CD4-positive, alpha-beta memory T cell (primary cell): ENCODE data around the gene LPCAT1. TPM values are rescaled to one million over a fixed set of nuclear protein-coding genes. Genes with fewer than 3 reads are reported as not detected.

Experiments used
- CTCF ChIA-PET: fragments of 350-600 bp; sonication (Branson Sonifier 250); formaldehyde crosslinking; loops from one replicate; lab custom pipeline; 2021; ENCODE audit warnings: inconsistent platforms; ENCODE audit not compliant: partially characterized antibody; lab: Charles Lee
- POLR2A ChIA-PET: fragments of 350-600 bp; sonication (Branson Sonifier 250); formaldehyde crosslinking; loops from one replicate; lab custom pipeline; 2021; ENCODE audit not compliant: partially characterized antibody; lab: Charles Lee
- DNase-seq, 5 donors: peaks; one replicate each; pipeline versions ENCODE4 v3.0.0 to v3.0.0-alpha.2; 2020 to 2022; ENCODE audit warnings: mixed read lengths in 1 of 5
- H3K27ac ChIP-seq: one replicate; pipeline ENCODE4 v1.7.0; 2013; ENCODE audit warnings: low read depth, low read length
- H3K27me3 ChIP-seq: 2 replicates; pipeline ENCODE4 v1.7.0; 2013; ENCODE audit warnings: mild to moderate bottlenecking, low read length, moderate library complexity; ENCODE audit not compliant: insufficient read depth
- H3K36me3 ChIP-seq: 2 replicates; pipeline ENCODE4 v1.7.0; 2013; ENCODE audit warnings: mild to moderate bottlenecking, low read length, moderate library complexity; ENCODE audit not compliant: insufficient read depth
- H3K4me1 ChIP-seq: 2 replicates; pipeline ENCODE4 v1.7.0; 2013; ENCODE audit warnings: mild to moderate bottlenecking, low read length, moderate library complexity; ENCODE audit not compliant: insufficient read depth
- H3K4me3 ChIP-seq, 2 donors: one replicate each; pipeline ENCODE4 v1.7.0; 2013; ENCODE audit warnings: low read length in 2 of 2, mild to moderate bottlenecking in 1 of 2
- H3K9me3 ChIP-seq, 2 donors: one replicate each; pipeline ENCODE4 v1.7.0; 2013; ENCODE audit warnings: low read length in 2 of 2, control low read depth in 1 of 2; ENCODE audit not compliant: control insufficient read depth in 1 of 2
- H3K27ac Mint-ChIP-seq, 7 donors: one replicate each; pipeline ENCODE4 v1.8.0; 2020 to 2021; ENCODE audit warnings: mixed read lengths in 7 of 7, mild to moderate bottlenecking in 6 of 7, inconsistent platforms in 3 of 7, moderate library complexity in 3 of 7
- H3K27me3 Mint-ChIP-seq, 2 donors: one replicate each; pipeline ENCODE4 v1.8.0; 2020 to 2021; ENCODE audit warnings: mixed read lengths in 2 of 2
- H3K36me3 Mint-ChIP-seq, 2 donors: one replicate each; pipeline ENCODE4 v1.8.0; 2020 to 2021; ENCODE audit warnings: mixed read lengths in 2 of 2, inconsistent platforms in 1 of 2, mild to moderate bottlenecking in 1 of 2
- H3K4me1 Mint-ChIP-seq, 4 donors: one replicate each; pipeline ENCODE4 v1.8.0; 2020 to 2021; ENCODE audit warnings: mixed read lengths in 4 of 4, mild to moderate bottlenecking in 1 of 4
- H3K4me3 Mint-ChIP-seq, 8 donors: one replicate each; pipeline ENCODE4 v1.8.0; 2020 to 2021; ENCODE audit warnings: mixed read lengths in 8 of 8, mild to moderate bottlenecking in 7 of 8, moderate library complexity in 6 of 8, inconsistent platforms in 3 of 8
- H3K9me3 Mint-ChIP-seq, 8 donors: one replicate each; pipeline ENCODE4 v1.8.0; 2020 to 2021; ENCODE audit warnings: mixed read lengths in 8 of 8, mild to moderate bottlenecking in 5 of 8, inconsistent platforms in 3 of 8, moderate library complexity in 1 of 8
- intact Hi-C: fragments of 100-400 bp; cut with micrococcal nuclease; formaldehyde crosslinking; loops from one replicate; pipeline ENCODE4 v1.15.1; 2023
- polyA plus RNA-seq, 2 donors: library from polyadenylated mRNA; unstranded; fragments of 300-500 nt; fragmentation: Illumina TruSeq; gene quantifications; one replicate each; pipeline ENCODE4 v1.2.3, GENCODE V29; 2021
- total RNA-seq, 2 experiments: library from RNA; stranded (reverse); gene quantifications; one replicate each; pipeline ENCODE4 v1.2.3, GENCODE V29; 2021

Gene LPCAT1
- total and polyA plus RNA-seq, 4 experiments from 2014 or later: 9.0 to 63.6 (median 47.5) TPM

- no peaks in the 10 kb centered on the region for H3K9me3 ChIP-seq
- Mint-ChIP-seq H3K4me1 (peaks cover 6 to 32% (median 22%) of the 10 kb centered on the region in 4 donors), H3K27ac (no peak overlapping the region), H3K4me3 (no peak overlapping the region), H3K36me3 (peaks cover 8 to 27% of the 10 kb centered on the region in 2 donors), H3K9me3 (no peaks in the 10 kb centered on the region), H3K27me3 (no peaks in the 10 kb centered on the region)
- DNase-seq: no peak
- ChIA-PET CTCF (no interaction called here), POLR2A (no interaction called here)
- no peaks in the 10 kb centered on the region for H3K27me3 ChIP-seq
- no peak overlapping the region for H3K4me3 ChIP-seq
- peaks cover 28% of the 10 kb centered on the region for H3K4me1 ChIP-seq
- H3K27ac ChIP-seq: no peak overlapping the region
- intact Hi-C loops: no loop called here
- peaks cover 15% of the 10 kb centered on the region for H3K36me3 ChIP-seq
These were observed 10.3 kb downstream of the LPCAT1 start for GRCh38 chr5:1513326-1514026.

- H3K4me3 Mint-ChIP-seq: no peak overlapping the region
- Histone ChIP-seq H3K27me3 (no peaks in the 10 kb centered on the region), H3K4me3 (no peak overlapping the region), H3K36me3 (peaks cover 15% of the 10 kb centered on the region), H3K4me1 (peaks cover 21% of the 10 kb centered on the region), H3K9me3 (no peaks in the 10 kb centered on the region), H3K27ac (no peak overlapping the region)
- intact Hi-C loops: no loop called here
- no peaks in the 10 kb centered on the region for H3K9me3 Mint-ChIP-seq
- H3K27me3 Mint-ChIP-seq: no peaks in the 10 kb centered on the region
- peaks cover 8 to 31% of the 10 kb centered on the region in 2 donors for H3K36me3 Mint-ChIP-seq
- ChIA-PET CTCF (no interaction called here), POLR2A (interaction anchor here (1.0 to 1.1 kb wide), 2 partner anchors 9 to 11 kb away, joined by 3 read pairs; partner anchors contain the start of gene LPCAT1)
- peaks cover 6 to 38% (median 24%) of the 10 kb centered on the region in 4 donors for H3K4me1 Mint-ChIP-seq
- H3K27ac Mint-ChIP-seq: no peak overlapping the region
- no peak for DNase-seq
These were observed 11.0 kb downstream of the LPCAT1 start for GRCh38 chr5:1512541-1513291.

GRCh38 chr5:1511651-1512540, 11.9 kb downstream of the LPCAT1 start:
- no peak for DNase-seq
- no peaks in the 10 kb centered on the region for H3K9me3 Mint-ChIP-seq
- intact Hi-C loops: no loop called here
- POLR2A ChIA-PET: interaction anchor here (1.0 to 1.1 kb wide), 2 partner anchors 10 to 12 kb away, joined by 3 read pairs; partner anchors contain the start of gene LPCAT1
- Histone ChIP-seq H3K4me1 (peaks cover 18% of the 10 kb centered on the region), H3K36me3 (peaks cover 15% of the 10 kb centered on the region), H3K27ac (no peak overlapping the region), H3K9me3 (no peaks in the 10 kb centered on the region), H3K27me3 (no peaks in the 10 kb centered on the region), H3K4me3 (no peak overlapping the region)
- H3K4me1 Mint-ChIP-seq: peaks cover 10 to 42% (median 27%) of the 10 kb centered on the region in 4 donors
- H3K27ac Mint-ChIP-seq: no peak overlapping the region
- CTCF ChIA-PET: no interaction called here
- no peaks in the 10 kb centered on the region for H3K27me3 Mint-ChIP-seq
- H3K36me3 Mint-ChIP-seq: peaks cover 8 to 28% of the 10 kb centered on the region in 2 donors
- no peak overlapping the region for H3K4me3 Mint-ChIP-seq

GRCh38 chr5:1511048-1511447, 12.7 kb downstream of the LPCAT1 start:
- Histone ChIP-seq H3K27ac (no peak overlapping the region), H3K4me1 (peaks cover 11% of the 10 kb centered on the region), H3K9me3 (no peaks in the 10 kb centered on the region), H3K36me3 (peaks cover 15% of the 10 kb centered on the region), H3K27me3 (no peaks in the 10 kb centered on the region), H3K4me3 (no peak overlapping the region)
- H3K36me3 Mint-ChIP-seq: peaks cover 8 to 21% of the 10 kb centered on the region in 2 donors
- intact Hi-C loops: no loop called here
- H3K9me3 Mint-ChIP-seq: no peaks in the 10 kb centered on the region
- no peaks in the 10 kb centered on the region for H3K27me3 Mint-ChIP-seq
- H3K4me3 Mint-ChIP-seq: no peak overlapping the region
- ChIA-PET POLR2A (no interaction called here), CTCF (no interaction called here)
- peaks cover 12 to 45% (median 25%) of the 10 kb centered on the region in 4 donors for H3K4me1 Mint-ChIP-seq
- no peak overlapping the region for H3K27ac Mint-ChIP-seq
- DNase-seq: no peak

- peaks cover 15% of the 10 kb centered on the region for H3K36me3 ChIP-seq
- peaks cover 14 to 44% (median 26%) of the 10 kb centered on the region in 4 donors for H3K4me1 Mint-ChIP-seq
- no peaks in the 10 kb centered on the region for H3K27me3 ChIP-seq
- no peaks in the 10 kb centered on the region for H3K9me3 Mint-ChIP-seq
- H3K27ac Mint-ChIP-seq: no peak overlapping the region
- intact Hi-C loops: no loop called here
- no peak overlapping the region for H3K27ac ChIP-seq
- POLR2A ChIA-PET: no interaction called here
- H3K4me3 Mint-ChIP-seq: no peak overlapping the region
- H3K36me3 Mint-ChIP-seq: peaks cover 8 to 18% of the 10 kb centered on the region in 2 donors
- H3K4me1 ChIP-seq: peaks cover 7% of the 10 kb centered on the region
- H3K9me3 ChIP-seq: no peaks in the 10 kb centered on the region
- DNase-seq: no peak
- H3K4me3 ChIP-seq: no peak overlapping the region
- CTCF ChIA-PET: no interaction called here
- H3K27me3 Mint-ChIP-seq: no peaks in the 10 kb centered on the region
These were observed 13.1 kb downstream of the LPCAT1 start for GRCh38 chr5:1510631-1511030.

GRCh38 chr5:1510151-1510561, 13.6 kb downstream of the LPCAT1 start:
- peaks cover 8 to 18% of the 10 kb centered on the region in 2 donors for H3K36me3 Mint-ChIP-seq
- H3K27ac ChIP-seq: no peak overlapping the region
- peaks cover 15 to 44% (median 26%) of the 10 kb centered on the region in 4 donors for H3K4me1 Mint-ChIP-seq
- H3K27me3 ChIP-seq: no peaks in the 10 kb centered on the region
- intact Hi-C loops: no loop called here
- no peaks in the 10 kb centered on the region for H3K9me3 ChIP-seq
- no peaks in the 10 kb centered on the region for H3K9me3 Mint-ChIP-seq
- H3K27ac Mint-ChIP-seq: no peak overlapping the region
- H3K4me1 ChIP-seq: peaks cover 5% of the 10 kb centered on the region
- POLR2A ChIA-PET: no interaction called here
- CTCF ChIA-PET: no interaction called here
- peaks cover 15% of the 10 kb centered on the region for H3K36me3 ChIP-seq
- H3K4me3 ChIP-seq: no peak overlapping the region
- no peaks in the 10 kb centered on the region for H3K27me3 Mint-ChIP-seq
- H3K4me3 Mint-ChIP-seq: peak overlapping the region in 1 of 8 donors; percentile 39
- no peak for DNase-seq
